ENCODE data around the gene SLC30A3. TPM values are rescaled to one million over a fixed set of nuclear protein-coding genes. Genes with fewer than 3 reads are reported as not detected.

SLC30A3 gene
- polyA plus RNA-seq, 1 donor from 2014 or later, result not detected

DNA sequence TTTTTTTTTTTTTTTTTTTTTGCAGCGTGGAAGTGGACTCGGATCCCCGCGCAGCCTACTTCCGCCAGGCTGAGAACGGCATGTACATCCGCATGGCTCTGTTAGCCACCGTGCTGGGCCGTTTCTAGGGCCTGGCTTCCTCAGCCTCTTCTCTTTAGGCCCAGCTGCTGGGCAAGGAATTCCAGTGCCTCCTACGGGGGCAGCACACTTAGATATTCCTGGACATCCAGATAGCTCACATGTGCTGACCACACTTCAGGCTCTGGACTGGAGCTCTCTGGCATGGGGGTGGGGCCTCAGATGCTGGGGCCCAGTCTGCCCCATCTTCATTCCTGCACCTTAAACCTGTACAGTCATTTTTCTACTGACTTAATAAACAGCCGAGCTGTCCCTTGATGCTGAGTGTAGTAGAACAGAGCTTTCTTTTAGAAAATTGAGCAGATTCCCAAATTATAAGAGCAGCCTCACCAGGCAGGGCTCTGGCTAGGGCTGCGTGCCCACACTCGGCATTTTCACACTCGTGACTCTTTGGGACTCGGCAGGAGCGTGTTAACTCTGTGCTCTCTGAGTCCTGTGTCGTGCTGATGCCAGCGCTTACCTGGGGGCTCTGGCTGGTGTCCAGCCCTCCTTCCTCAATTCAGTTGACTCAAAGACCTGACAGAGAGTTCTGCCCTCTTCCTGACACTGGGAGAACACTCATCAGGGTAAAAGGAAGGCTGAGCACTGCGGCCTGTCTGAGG lies 19.3 kb downstream of the SLC30A3 start:
- Histone ChIP-seq H3K36me3 (ENCODE audit: insufficient read depth, low read length) (no peaks in the 10 kb centered on the region), H3K4me2 (ENCODE audit: low read length) (no peak overlapping the region), H3K79me2 (replicated peaks; ENCODE audit: insufficient read depth, low read length) (no peaks in the 10 kb centered on the region), H2AFZ (ENCODE audit: low read depth, low read length) (no peak overlapping the region), H3K27ac (ENCODE audit: low read length) (no peak overlapping the region), H3K9me3 (ENCODE audit: low read length) (no peaks in the 10 kb centered on the region), H3K27me3 (ENCODE audit: insufficient read depth, low read depth, low read length) (no peaks in the 10 kb centered on the region), H3K4me3 (ENCODE audit: low read length) (no peak overlapping the region), H3K9me2 (ENCODE audit: insufficient read depth, low read length) (no peaks in the 10 kb centered on the region), H4K20me1 (ENCODE audit: insufficient read depth) (no peaks in the 10 kb centered on the region), H3F3A (ENCODE audit: insufficient read depth, low read length, poor library complexity, severe bottlenecking) (no peaks in the 10 kb centered on the region), H3K9ac (ENCODE audit: low read length) (no peak overlapping the region)
- TF ChIP-seq, protein P1, sequence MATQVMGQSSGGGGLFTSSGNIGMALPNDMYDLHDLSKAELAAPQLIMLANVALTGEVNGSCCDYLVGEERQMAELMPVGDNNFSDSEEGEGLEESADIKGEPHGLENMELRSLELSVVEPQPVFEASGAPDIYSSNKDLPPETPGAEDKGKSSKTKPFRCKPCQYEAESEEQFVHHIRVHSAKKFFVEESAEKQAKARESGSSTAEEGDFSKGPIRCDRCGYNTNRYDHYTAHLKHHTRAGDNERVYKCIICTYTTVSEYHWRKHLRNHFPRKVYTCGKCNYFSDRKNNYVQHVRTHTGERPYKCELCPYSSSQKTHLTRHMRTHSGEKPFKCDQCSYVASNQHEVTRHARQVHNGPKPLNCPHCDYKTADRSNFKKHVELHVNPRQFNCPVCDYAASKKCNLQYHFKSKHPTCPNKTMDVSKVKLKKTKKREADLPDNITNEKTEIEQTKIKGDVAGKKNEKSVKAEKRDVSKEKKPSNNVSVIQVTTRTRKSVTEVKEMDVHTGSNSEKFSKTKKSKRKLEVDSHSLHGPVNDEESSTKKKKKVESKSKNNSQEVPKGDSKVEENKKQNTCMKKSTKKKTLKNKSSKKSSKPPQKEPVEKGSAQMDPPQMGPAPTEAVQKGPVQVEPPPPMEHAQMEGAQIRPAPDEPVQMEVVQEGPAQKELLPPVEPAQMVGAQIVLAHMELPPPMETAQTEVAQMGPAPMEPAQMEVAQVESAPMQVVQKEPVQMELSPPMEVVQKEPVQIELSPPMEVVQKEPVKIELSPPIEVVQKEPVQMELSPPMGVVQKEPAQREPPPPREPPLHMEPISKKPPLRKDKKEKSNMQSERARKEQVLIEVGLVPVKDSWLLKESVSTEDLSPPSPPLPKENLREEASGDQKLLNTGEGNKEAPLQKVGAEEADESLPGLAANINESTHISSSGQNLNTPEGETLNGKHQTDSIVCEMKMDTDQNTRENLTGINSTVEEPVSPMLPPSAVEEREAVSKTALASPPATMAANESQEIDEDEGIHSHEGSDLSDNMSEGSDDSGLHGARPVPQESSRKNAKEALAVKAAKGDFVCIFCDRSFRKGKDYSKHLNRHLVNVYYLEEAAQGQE (IDR thresholded peaks at IDR 0.05; ENCODE audit: borderline replicate concordance), result no peak
- no peak for TF ChIP-seq RAD21 (conservative IDR thresholded peaks at IDR 0.05)
- no peak for TF ChIP-seq POLR2AphosphoS5 (IDR thresholded peaks at IDR 0.05)
- no peak for TF ChIP-seq SMC3 (conservative IDR thresholded peaks at IDR 0.05; ENCODE audit: poor library complexity)
- TF ChIP-seq TAF1 (IDR thresholded peaks at IDR 0.05; ENCODE audit: low read depth), result no peak
- TF ChIP-seq EP300 (conservative IDR thresholded peaks at IDR 0.05; ENCODE audit: poor library complexity, severe bottlenecking), result no peak
- no peak for TF ChIP-seq MXI1 (conservative IDR thresholded peaks at IDR 0.05; ENCODE audit: poor library complexity, severe bottlenecking)
- no peak for TF ChIP-seq EZH2 (IDR thresholded peaks at IDR 0.05; ENCODE audit: borderline replicate concordance, insufficient read depth, low read length, poor library complexity, severe bottlenecking)
- TF ChIP-seq, protein P2, sequence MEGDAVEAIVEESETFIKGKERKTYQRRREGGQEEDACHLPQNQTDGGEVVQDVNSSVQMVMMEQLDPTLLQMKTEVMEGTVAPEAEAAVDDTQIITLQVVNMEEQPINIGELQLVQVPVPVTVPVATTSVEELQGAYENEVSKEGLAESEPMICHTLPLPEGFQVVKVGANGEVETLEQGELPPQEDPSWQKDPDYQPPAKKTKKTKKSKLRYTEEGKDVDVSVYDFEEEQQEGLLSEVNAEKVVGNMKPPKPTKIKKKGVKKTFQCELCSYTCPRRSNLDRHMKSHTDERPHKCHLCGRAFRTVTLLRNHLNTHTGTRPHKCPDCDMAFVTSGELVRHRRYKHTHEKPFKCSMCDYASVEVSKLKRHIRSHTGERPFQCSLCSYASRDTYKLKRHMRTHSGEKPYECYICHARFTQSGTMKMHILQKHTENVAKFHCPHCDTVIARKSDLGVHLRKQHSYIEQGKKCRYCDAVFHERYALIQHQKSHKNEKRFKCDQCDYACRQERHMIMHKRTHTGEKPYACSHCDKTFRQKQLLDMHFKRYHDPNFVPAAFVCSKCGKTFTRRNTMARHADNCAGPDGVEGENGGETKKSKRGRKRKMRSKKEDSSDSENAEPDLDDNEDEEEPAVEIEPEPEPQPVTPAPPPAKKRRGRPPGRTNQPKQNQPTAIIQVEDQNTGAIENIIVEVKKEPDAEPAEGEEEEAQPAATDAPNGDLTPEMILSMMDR (IDR thresholded peaks at IDR 0.05; ENCODE audit: poor library complexity, severe bottlenecking), result no peak

DNA sequence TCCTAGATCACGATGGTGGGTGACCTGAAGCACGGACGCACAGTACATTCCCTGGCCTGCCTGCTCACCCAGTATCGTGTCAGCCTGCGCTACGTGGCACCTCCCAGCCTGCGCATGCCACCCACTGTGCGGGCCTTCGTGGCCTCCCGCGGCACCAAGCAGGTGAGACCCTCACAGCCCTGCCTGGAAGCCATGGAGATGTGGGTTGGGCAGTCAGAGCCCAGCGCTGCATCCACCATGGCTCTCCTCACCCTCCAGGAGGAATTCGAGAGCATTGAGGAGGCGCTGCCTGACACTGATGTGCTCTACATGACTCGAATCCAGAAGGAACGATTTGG lies 20.3 kb downstream of the SLC30A3 start:
- no peaks in the 10 kb centered on the region for H3K9me3 ChIP-seq (ENCODE audit: low read length)
- H3K36me3 ChIP-seq (ENCODE audit: insufficient read depth, low read length), result no peaks in the 10 kb centered on the region
- H3K79me2 ChIP-seq (replicated peaks; ENCODE audit: insufficient read depth, low read length), result no peaks in the 10 kb centered on the region
- no peak for TF ChIP-seq SMC3 (conservative IDR thresholded peaks at IDR 0.05; ENCODE audit: poor library complexity)
- H3K4me2 ChIP-seq (ENCODE audit: low read length), result no peak overlapping the region
- no peak overlapping the region for H3K27ac ChIP-seq (ENCODE audit: low read length)
- no peaks in the 10 kb centered on the region for H3K27me3 ChIP-seq (ENCODE audit: insufficient read depth, low read depth, low read length)
- H3K9me2 ChIP-seq (ENCODE audit: insufficient read depth, low read length), result no peaks in the 10 kb centered on the region
- no peak overlapping the region for H3K4me3 ChIP-seq (ENCODE audit: low read length)
- no peaks in the 10 kb centered on the region for H4K20me1 ChIP-seq (ENCODE audit: insufficient read depth)
- H2AFZ ChIP-seq (ENCODE audit: low read depth, low read length), result no peak overlapping the region
- H3K9ac ChIP-seq (ENCODE audit: low read length), result no peak overlapping the region
- no peaks in the 10 kb centered on the region for H3F3A ChIP-seq (ENCODE audit: insufficient read depth, low read length, poor library complexity, severe bottlenecking)

Data from neural cell (in vitro differentiated cells).